Endothelial cell of umbilical vein (primary cell): Measurements from ENCODE around the gene GPX7.

Experiments used
- POLR2A ChIP-seq: IDR thresholded peaks from 2 replicates; pipeline ENCODE4 v1.6.1; 2012; ENCODE audit warnings: low read depth, mild to moderate bottlenecking, control low read depth, low read length
- TF ChIP-seq, protein P1 (sequence below), 2 donors: IDR thresholded peaks; 1 replicate in 1 of 2; 2 replicates in 1 of 2; pipeline ENCODE4 v1.5.1; 2011; ENCODE audit warnings: low read length in 2 of 2, mild to moderate bottlenecking in 2 of 2, moderate library complexity in 2 of 2, control low read depth in 1 of 2, inconsistent platforms in 1 of 2, low read depth in 1 of 2; ENCODE audit not compliant: insufficient read depth in 1 of 2; ENCODE audit errors: extremely low read depth in 1 of 2

GRCh38 chr1:52574594-52574993, 27.6 kb upstream of the GPX7 start:
- TF ChIP-seq, protein P1, sequence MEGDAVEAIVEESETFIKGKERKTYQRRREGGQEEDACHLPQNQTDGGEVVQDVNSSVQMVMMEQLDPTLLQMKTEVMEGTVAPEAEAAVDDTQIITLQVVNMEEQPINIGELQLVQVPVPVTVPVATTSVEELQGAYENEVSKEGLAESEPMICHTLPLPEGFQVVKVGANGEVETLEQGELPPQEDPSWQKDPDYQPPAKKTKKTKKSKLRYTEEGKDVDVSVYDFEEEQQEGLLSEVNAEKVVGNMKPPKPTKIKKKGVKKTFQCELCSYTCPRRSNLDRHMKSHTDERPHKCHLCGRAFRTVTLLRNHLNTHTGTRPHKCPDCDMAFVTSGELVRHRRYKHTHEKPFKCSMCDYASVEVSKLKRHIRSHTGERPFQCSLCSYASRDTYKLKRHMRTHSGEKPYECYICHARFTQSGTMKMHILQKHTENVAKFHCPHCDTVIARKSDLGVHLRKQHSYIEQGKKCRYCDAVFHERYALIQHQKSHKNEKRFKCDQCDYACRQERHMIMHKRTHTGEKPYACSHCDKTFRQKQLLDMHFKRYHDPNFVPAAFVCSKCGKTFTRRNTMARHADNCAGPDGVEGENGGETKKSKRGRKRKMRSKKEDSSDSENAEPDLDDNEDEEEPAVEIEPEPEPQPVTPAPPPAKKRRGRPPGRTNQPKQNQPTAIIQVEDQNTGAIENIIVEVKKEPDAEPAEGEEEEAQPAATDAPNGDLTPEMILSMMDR (IDR thresholded peaks at IDR 0.05; ENCODE audit: extremely low read depth in 1 of 2, insufficient read depth in 1 of 2, low read depth in 1 of 2, low read length in 2 of 2) = no peak
- TF ChIP-seq POLR2A = no peak
